ENCODE data around the gene IRAG1. TPM values are rescaled to one million over a fixed set of nuclear protein-coding genes. Genes with fewer than 3 reads are reported as not detected.

IRAG1 gene
- total RNA-seq, 6 experiments from 2014 or later = 1.2 to 2.3 (median 1.4) TPM

- Histone ChIP-seq H3K4me1 (no peaks in the 10 kb centered on the region), H3K27me3 (no peaks in the 10 kb centered on the region), H3K36me3 (no peaks in the 10 kb centered on the region), H3K9me3 (no peaks in the 10 kb centered on the region), H3K4me3 (no peak overlapping the region), H3K27ac (no peak overlapping the region)
- ATAC-seq (no peak), DNase-seq (no peak)
- TF ChIP-seq CTCF (IDR thresholded peaks at IDR 0.05) (no peak), POLR2A (IDR thresholded peaks at IDR 0.05) (no peak)
- intact Hi-C loops (cut with DNase I) = no loop called here
- WGBS (ENCODE audit: insufficient coverage, low coverage, low lambda C conversion rate, missing lambda C conversion rate) = 50% methylated on average over 4 of the region's 4 CpGs
These were observed 23.5 kb downstream of the IRAG1 start for GRCh38 chr11:10670099-10670498.

- H3K9me3 ChIP-seq = no peaks in the 10 kb centered on the region
- peak in 2 of 4 donors; percentile 29 to 61 for ATAC-seq
- no peaks in the 10 kb centered on the region for H3K4me1 ChIP-seq
- intact Hi-C loops (cut with DNase I) = no loop called here
- WGBS (ENCODE audit: insufficient coverage, low coverage, low lambda C conversion rate, missing lambda C conversion rate) = 16% methylated on average over 3 of the region's 5 CpGs
- H3K27ac ChIP-seq = no peak overlapping the region
- DNase-seq = no peak
- no peaks in the 10 kb centered on the region for H3K27me3 ChIP-seq
- H3K4me3 ChIP-seq = no peak overlapping the region
- TF ChIP-seq CTCF (IDR thresholded peaks at IDR 0.05) (no peak), POLR2A (IDR thresholded peaks at IDR 0.05) (no peak)
- H3K36me3 ChIP-seq = no peaks in the 10 kb centered on the region
These were observed 24.1 kb downstream of the IRAG1 start for GRCh38 chr11:10669258-10670033.

- 51% methylated on average over 2 of the region's 2 CpGs for WGBS (ENCODE audit: insufficient coverage, low coverage, low lambda C conversion rate, missing lambda C conversion rate)
- H3K4me1 ChIP-seq = no peaks in the 10 kb centered on the region
These were observed 26.1 kb downstream of the IRAG1 start for GRCh38 chr11:10667521-10667885.

GRCh38 chr11:10666556-10667520 is 26.7 kb downstream of the IRAG1 start:
- DNase-seq (no peak), ATAC-seq (no peak)
- Histone ChIP-seq H3K27ac (no peak overlapping the region), H3K4me1 (no peaks in the 10 kb centered on the region), H3K9me3 (no peaks in the 10 kb centered on the region), H3K27me3 (no peaks in the 10 kb centered on the region), H3K4me3 (no peak overlapping the region), H3K36me3 (no peaks in the 10 kb centered on the region)
- 48% methylated on average over 5 of the region's 6 CpGs for WGBS (ENCODE audit: insufficient coverage, low coverage, low lambda C conversion rate, missing lambda C conversion rate)
- intact Hi-C loops (cut with DNase I) = no loop called here
- no peak for TF ChIP-seq CTCF (IDR thresholded peaks at IDR 0.05)
- TF ChIP-seq POLR2A (IDR thresholded peaks at IDR 0.05) = no peak

More at GRCh38 chr11:10667521-10667885, 26.1 kb downstream of the IRAG1 start:
- Histone ChIP-seq H3K9me3 (no peaks in the 10 kb centered on the region), H3K27me3 (no peaks in the 10 kb centered on the region), H3K36me3 (no peaks in the 10 kb centered on the region), H3K27ac (no peak overlapping the region), H3K4me3 (no peak overlapping the region)
- ATAC-seq (no peak), DNase-seq (no peak)
- no peak for TF ChIP-seq POLR2A (IDR thresholded peaks at IDR 0.05)
- no peak for TF ChIP-seq CTCF (IDR thresholded peaks at IDR 0.05)
- intact Hi-C loops (cut with DNase I) = no loop called here

Data from right lobe of liver (tissue), 6 donors.